Keratinocyte (primary cell): Measurements from ENCODE around the gene ABCA4. TPM values are rescaled to one million over a fixed set of nuclear protein-coding genes. Genes with fewer than 3 reads are reported as not detected.

Experiments used
- DNase-seq: peaks from one replicate; pipeline ENCODE4 v3.0.0-alpha.2; 2011; ENCODE audit warnings: low read depth, missing footprints, low spot score
- FAIRE-seq: peaks from 2 replicates; lab custom pipeline; 2011; peaks lifted over from hg19 to GRCh38; lab: Jason Lieb, UNC
- H2AFZ ChIP-seq: 2 replicates; pipeline ENCODE4 v1.6.0; 2012; ENCODE audit warnings: low read length, control low read depth, inconsistent platforms; ENCODE audit not compliant: control insufficient read depth
- H3K27ac ChIP-seq: 2 replicates; pipeline ENCODE4 v1.5.1; 2011; ENCODE audit warnings: low read length; ENCODE audit not compliant: control insufficient read depth, insufficient read depth
- H3K27me3 ChIP-seq: 3 replicates; pipeline ENCODE4 v1.6.0; 2011; ENCODE audit warnings: low read length; ENCODE audit not compliant: control insufficient read depth, insufficient read depth; ENCODE audit errors: extremely low read depth
- H3K36me3 ChIP-seq, 2 experiments: 2 replicates in 1 of 2; 3 replicates in 1 of 2; pipeline ENCODE4 v1.5.1; 2011; ENCODE audit warnings: low read length in 2 of 2, mild to moderate bottlenecking in 1 of 2; ENCODE audit not compliant: control insufficient read depth in 2 of 2, insufficient read depth in 2 of 2; ENCODE audit errors: extremely low read depth in 1 of 2
- H3K4me1 ChIP-seq: 3 replicates; pipeline ENCODE4 v1.5.1; 2011; ENCODE audit warnings: low read length; ENCODE audit not compliant: control insufficient read depth, insufficient read depth; ENCODE audit errors: extremely low read depth
- H3K4me2 ChIP-seq: 3 replicates; pipeline ENCODE4 v1.6.0; 2011; ENCODE audit warnings: low read depth, low read length; ENCODE audit not compliant: control insufficient read depth, insufficient read depth; ENCODE audit errors: extremely low read depth
- H3K4me3 ChIP-seq, 3 experiments: fragments of 200-600 bp in 1 of 3; sonication (generic) in 1 of 3; 2 replicates in 2 of 3; 3 replicates in 1 of 3; pipeline ENCODE4 v1.5.1; 2011 to 2016; ENCODE audit warnings: low read length in 3 of 3, mild to moderate bottlenecking in 3 of 3, control low read depth in 2 of 3, inconsistent platforms in 1 of 3, low read depth in 1 of 3, mixed read lengths in 1 of 3, mixed run types in 1 of 3, moderate library complexity in 1 of 3; ENCODE audit not compliant: control insufficient read depth in 2 of 3, insufficient read depth in 2 of 3; ENCODE audit errors: extremely low read depth in 1 of 3
- H3K79me2 ChIP-seq: 2 replicates; pipeline ENCODE4 v1.6.0; 2012; ENCODE audit warnings: low read length; ENCODE audit not compliant: control insufficient read depth, insufficient read depth
- H3K9ac ChIP-seq: 3 replicates; pipeline ENCODE4 v1.6.0; 2011; ENCODE audit warnings: low read length; ENCODE audit not compliant: control insufficient read depth, insufficient read depth; ENCODE audit errors: extremely low read depth
- H3K9me1 ChIP-seq: 3 replicates; pipeline ENCODE4 v1.6.0; 2011; ENCODE audit warnings: low read length; ENCODE audit not compliant: control insufficient read depth, insufficient read depth; ENCODE audit errors: extremely low read depth
- H3K9me3 ChIP-seq: 2 replicates; pipeline ENCODE4 v1.5.1; 2012; ENCODE audit warnings: low read depth, low read length; ENCODE audit not compliant: control insufficient read depth
- H4K20me1 ChIP-seq: 3 replicates; pipeline ENCODE4 v1.6.0; 2011; ENCODE audit warnings: low read length; ENCODE audit not compliant: control insufficient read depth, insufficient read depth; ENCODE audit errors: extremely low read depth
- EZH2 ChIP-seq: IDR thresholded peaks from one replicate; pipeline ENCODE4 v1.6.1; 2012; ENCODE audit warnings: inconsistent platforms, mild to moderate bottlenecking, low read length, moderate library complexity
- dilution Hi-C: fragments of 300-500 bp; cut with MboI; formaldehyde crosslinking; loops from one replicate; pipeline ENCODE4 v1.7.0; 2020; ENCODE audit warnings: low sequenced_read_pairs; ENCODE audit not compliant: extremely low pct_ligation_motif_present
- polyA plus RNA-seq, 5 experiments: library from polyadenylated mRNA; depleted of rRNA in 3 of 5; stranded (reverse) in 3 of 5; stranded (forward) in 1 of 5; unstranded in 1 of 5; fragments of >200 nt; gene quantifications; 1 replicate in 1 of 5; 2 replicates in 3 of 5; 3 replicates in 1 of 5; pipeline versions ENCODE4 v1.2.1 to v1.2.3, GENCODE V29; 2011 to 2012; ENCODE audit warnings: missing spikeins in 2 of 5, low read depth in 1 of 5, low replicate concordance in 1 of 5
- TF ChIP-seq, protein P1 (sequence below), 3 experiments: IDR thresholded peaks in 1 of 3; conservative IDR thresholded peaks in 1 of 3; optimal IDR thresholded peaks in 1 of 3; 2 replicates in 2 of 3; 3 replicates in 1 of 3; pipeline versions ENCODE3 to v1.5.1; 2011; ENCODE audit warnings: low read length in 3 of 3, mild to moderate bottlenecking in 3 of 3, moderate library complexity in 2 of 3, control low read depth in 1 of 3, inconsistent platforms in 1 of 3; ENCODE audit not compliant: insufficient read depth in 2 of 3; ENCODE audit errors: extremely low read depth in 1 of 3

ABCA4 gene
- polyA plus RNA-seq, 1 donor (not counting 4 experiments of a cell fraction or from before 2014, with no cell fraction given), result 0.04 TPM

DNA sequence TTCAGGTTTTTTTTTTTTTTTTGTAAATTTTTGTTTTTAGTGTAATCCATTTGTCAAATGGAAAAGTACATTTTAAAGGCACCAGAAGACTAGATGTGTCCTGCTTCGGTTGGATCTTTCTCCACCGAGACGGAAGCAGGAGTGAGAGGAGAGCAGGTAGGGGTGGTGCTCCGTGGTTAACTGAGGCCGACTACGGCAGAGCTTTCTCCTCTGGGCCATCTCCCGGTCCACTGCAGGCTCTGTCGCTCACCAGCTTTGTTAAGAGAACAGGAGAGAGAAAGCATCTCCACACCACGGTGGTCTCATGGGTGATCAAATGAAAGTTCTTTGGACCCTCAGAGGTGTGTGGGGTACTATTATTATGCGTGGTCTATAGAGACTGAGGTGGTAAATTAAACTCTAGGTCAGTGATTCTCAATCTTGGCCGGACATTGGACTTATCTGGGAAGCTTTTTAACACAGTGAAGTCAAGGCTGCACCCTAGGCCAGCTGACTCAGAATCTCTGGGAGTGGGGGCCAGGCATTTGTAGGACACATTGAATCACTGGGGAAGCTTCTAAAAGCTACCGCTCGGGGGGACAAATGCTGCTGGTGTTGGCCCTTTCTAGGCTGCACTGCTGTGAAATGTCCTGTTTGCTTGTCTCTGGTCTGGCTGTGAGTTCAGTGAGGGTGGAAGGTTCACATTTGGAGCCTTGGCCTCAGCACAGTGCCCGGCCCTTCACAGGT, 25.0 kb downstream of the ABCA4 start:
- Histone ChIP-seq H3K79me2 (no peaks in the 10 kb centered on the region), H3K9me3 (no peaks in the 10 kb centered on the region), H4K20me1 (no peaks in the 10 kb centered on the region), H3K36me3 (no peaks in the 10 kb centered on the region), H2AFZ (no peak overlapping the region), H3K9me1 (no peaks in the 10 kb centered on the region), H3K4me3 (no peak overlapping the region), H3K27me3 (no peaks in the 10 kb centered on the region), H3K27ac (no peak overlapping the region), H3K9ac (no peak overlapping the region), H3K4me2 (no peak overlapping the region), H3K4me1 (peaks cover 13% of the 10 kb centered on the region)
- dilution Hi-C loops, result no loop called here
- FAIRE-seq (no peak), DNase-seq (no peak)
- no peak for TF ChIP-seq EZH2
- TF ChIP-seq, protein P1, sequence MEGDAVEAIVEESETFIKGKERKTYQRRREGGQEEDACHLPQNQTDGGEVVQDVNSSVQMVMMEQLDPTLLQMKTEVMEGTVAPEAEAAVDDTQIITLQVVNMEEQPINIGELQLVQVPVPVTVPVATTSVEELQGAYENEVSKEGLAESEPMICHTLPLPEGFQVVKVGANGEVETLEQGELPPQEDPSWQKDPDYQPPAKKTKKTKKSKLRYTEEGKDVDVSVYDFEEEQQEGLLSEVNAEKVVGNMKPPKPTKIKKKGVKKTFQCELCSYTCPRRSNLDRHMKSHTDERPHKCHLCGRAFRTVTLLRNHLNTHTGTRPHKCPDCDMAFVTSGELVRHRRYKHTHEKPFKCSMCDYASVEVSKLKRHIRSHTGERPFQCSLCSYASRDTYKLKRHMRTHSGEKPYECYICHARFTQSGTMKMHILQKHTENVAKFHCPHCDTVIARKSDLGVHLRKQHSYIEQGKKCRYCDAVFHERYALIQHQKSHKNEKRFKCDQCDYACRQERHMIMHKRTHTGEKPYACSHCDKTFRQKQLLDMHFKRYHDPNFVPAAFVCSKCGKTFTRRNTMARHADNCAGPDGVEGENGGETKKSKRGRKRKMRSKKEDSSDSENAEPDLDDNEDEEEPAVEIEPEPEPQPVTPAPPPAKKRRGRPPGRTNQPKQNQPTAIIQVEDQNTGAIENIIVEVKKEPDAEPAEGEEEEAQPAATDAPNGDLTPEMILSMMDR (optimal IDR thresholded peaks at IDR 0.05 in 1 of 3, IDR thresholded peaks at IDR 0.05 in 1 of 3, conservative IDR thresholded peaks at IDR 0.05 in 1 of 3; ENCODE audit: extremely low read depth in 1 of 3, insufficient read depth in 2 of 3, low read length in 3 of 3), result no peak

DNA sequence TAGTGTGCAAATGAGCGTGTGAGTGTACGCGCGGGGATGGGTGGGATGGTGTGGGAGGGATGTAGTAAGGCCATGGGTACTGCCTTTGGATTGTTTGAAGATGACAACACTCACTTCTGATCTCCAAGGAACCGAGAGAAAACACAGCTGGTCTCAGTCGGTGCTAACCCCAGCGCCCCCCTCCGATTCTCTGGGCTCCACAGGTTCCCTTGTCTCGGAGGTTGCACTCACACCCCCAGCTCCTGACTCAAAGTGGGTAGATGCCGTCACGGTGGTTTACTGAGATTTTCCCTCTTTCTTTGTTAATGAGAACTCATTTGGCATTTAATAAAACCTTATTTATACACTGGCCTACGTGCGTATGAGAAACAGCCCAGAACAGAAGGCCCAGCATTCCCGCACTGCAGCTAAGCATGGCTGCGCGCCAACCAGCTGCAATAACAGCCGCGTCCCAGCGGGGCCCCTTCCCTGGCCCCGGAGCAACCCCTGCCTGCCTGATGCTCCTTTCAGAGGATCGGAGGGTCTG, 25.8 kb downstream of the ABCA4 start:
- Histone ChIP-seq H3K9me3 (no peaks in the 10 kb centered on the region), H3K27ac (no peak overlapping the region), H3K79me2 (no peaks in the 10 kb centered on the region), H3K36me3 (no peaks in the 10 kb centered on the region), H3K4me3 (no peak overlapping the region), H2AFZ (no peak overlapping the region), H3K9me1 (no peaks in the 10 kb centered on the region), H3K27me3 (no peaks in the 10 kb centered on the region), H4K20me1 (no peaks in the 10 kb centered on the region), H3K9ac (no peak overlapping the region), H3K4me1 (peaks cover 8% of the 10 kb centered on the region), H3K4me2 (no peak overlapping the region)
- TF ChIP-seq, protein P1 (optimal IDR thresholded peaks at IDR 0.05 in 1 of 3, IDR thresholded peaks at IDR 0.05 in 1 of 3, conservative IDR thresholded peaks at IDR 0.05 in 1 of 3; ENCODE audit: extremely low read depth in 1 of 3, insufficient read depth in 2 of 3, low read length in 3 of 3), result no peak
- TF ChIP-seq EZH2, result no peak
- no peak for FAIRE-seq
- DNase-seq, result no peak
- dilution Hi-C loops, result no loop called here
